GM12873 (cell line): ENCODE results near the gene ZBTB49.

ENCODE experiments used
- CTCF ChIP-seq: IDR thresholded peaks from 2 replicates; pipeline ENCODE4 v1.5.1; 2012; ENCODE audit warnings: low read depth, mild to moderate bottlenecking, moderate library complexity, low read length, control low read depth; ENCODE audit not compliant: insufficient read depth; ENCODE audit errors: missing control alignments

ZBTB49 gene

GRCh38 chr4:4289941-4290850 is at the start of gene ZBTB49, which contains the start of gene LYAR:
Gene ZBTB49 (plus strand): TSS chr4:4290251. CDS start chr4:4299946, 9,695 bp downstream.
Gene LYAR (minus strand): TSS chr4:4290154. CDS start chr4:4283742, 6,412 bp downstream.
- TF ChIP-seq CTCF = no peak

DNA sequence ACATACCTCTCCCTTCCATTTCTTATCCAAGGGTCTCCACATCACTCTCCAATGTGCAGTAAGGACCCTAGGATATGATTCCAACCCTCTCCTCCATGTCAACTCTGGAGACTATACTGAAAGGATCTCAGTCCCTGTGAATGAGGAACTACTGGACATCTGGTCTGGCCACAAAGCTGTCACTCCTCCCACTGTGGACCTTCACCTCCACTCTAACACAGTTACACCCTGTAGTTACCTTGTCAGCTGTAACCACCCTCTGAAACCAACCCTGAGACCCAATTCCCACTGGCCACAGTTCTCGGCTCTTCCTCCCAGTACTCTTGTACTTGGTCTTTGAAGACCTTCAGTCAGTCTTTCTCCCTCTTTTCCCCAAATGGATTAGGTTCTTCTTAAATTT is 44.9 kb upstream of the ZBTB49 start:
- TF ChIP-seq CTCF = no peak

GRCh38 chr4:4247696-4248028 is 42.4 kb upstream of the ZBTB49 start:
- no peak for TF ChIP-seq CTCF

DNA sequence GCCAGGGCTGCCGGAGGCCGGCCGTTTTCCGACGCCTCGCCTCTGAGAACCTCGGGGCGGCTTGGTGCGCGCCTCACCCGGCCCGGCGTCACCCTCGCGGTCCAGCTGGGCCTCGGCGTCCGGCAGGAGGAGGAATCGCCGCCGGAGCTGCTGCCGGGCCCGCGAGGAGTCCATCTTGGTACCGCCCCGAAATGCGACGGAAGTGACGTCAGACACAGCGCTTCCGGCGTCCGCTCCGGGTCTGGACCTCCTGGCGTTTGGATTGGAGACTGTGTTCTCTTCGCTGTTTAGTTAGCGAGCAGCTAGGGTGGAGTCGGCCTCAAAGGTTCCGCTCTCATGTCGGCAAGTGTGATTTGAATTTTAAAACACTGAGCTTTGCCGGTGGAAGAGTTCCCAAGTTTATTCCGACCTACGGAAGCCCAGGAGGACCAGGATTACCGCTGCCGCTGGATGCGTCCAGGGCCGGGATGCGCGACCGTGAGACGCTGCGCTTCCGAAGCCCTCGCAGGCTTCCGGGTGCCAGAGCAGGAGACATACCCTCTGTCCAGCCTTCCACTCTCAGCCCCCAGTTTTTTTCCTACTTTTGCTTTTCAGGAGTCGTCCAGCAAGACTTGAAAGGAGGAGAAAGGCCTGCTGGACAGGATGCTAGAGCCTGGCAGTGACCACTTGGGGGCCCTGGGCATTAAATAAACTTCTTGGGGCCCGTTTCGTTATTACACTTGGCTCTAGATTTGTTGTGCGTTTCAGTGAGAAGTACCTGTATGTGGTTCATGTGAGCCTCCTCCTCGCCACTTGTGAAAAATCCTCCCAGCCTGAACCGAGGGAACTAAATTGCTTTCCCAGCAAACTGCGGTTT is 41.8 kb upstream of the ZBTB49 start, which contains the start of gene TMEM128:
TSS of gene TMEM128 (minus strand) at position 195 of the 856 bp plus-strand sequence. CDS start at position 174, 21 bp downstream.
- peak; percentile 15 for TF ChIP-seq CTCF

DNA sequence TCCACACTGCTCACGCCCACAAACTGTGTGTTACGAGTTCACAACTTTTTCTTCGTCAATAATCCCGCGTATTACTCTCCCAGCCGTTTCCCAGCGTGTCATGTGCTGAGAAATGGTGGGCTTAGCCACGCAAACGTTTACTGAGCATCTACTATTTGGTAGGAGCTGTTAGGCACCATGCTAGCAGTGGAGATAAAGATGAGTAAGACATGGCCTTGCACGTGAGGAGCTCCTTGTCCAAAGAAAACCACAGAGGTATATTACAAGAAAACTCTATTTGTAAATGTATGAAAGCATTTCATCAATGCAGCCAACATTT is 41.2 kb upstream of the ZBTB49 start:
- no peak for TF ChIP-seq CTCF

DNA sequence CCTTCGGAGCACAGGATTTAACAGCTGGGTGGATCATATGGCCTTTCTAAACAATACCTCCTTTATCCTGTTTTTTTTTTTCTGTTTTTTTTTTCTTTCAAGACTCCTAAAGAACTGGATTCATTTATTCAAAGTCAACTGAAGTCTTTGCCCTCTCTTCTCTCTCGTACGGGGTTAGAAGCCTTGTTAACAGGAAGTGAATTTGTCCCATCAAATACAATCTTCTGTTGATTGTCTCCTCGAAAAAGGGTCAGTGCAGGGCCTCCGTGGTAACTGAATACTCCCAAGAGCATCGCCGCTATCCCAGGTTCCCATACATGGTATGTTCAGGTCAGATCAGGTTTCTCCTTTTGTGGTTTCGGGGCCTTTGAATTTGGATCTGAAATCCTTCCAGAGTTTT is 40.2 kb upstream of the ZBTB49 start:
- TF ChIP-seq CTCF = no peak

DNA sequence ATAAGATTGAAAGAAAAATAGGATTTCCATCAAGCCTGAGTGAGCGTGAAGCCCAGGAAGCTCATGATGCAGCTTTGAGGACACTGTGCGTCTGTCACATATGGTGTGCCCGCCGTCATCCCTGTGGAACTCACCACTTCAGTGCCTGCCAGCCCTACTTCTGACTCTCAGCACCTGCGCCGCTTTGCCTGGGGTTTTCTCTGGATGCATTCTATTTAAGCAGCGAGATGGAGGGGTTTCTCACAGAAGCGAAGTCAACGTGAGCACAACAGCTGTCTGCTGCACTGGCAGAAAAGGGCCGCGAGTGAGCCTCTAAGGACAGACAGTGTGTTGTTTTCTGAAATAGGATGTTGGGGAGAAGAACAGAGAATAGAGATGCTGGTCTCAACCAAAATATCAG is 35.9 kb upstream of the ZBTB49 start:
- no peak for TF ChIP-seq CTCF
